Mesodermal cell (in vitro differentiated cells): ENCODE results near the gene ZNF23.

ENCODE experiments used
- H3K27ac ChIP-seq: 2 replicates; pipeline ENCODE4 v1.7.0; 2013; ENCODE audit warnings: mild to moderate bottlenecking, low read depth, low read length, moderate library complexity; ENCODE audit not compliant: severe bottlenecking
- H3K36me3 ChIP-seq: 2 replicates; pipeline ENCODE4 v1.7.1; 2013; ENCODE audit warnings: mild to moderate bottlenecking, low read length, moderate library complexity; ENCODE audit not compliant: control insufficient read depth, insufficient read depth
- H3K4me1 ChIP-seq: one replicate; pipeline ENCODE4 v1.7.1; 2013; ENCODE audit warnings: mild to moderate bottlenecking, low read length; ENCODE audit not compliant: insufficient read depth, control insufficient read depth, poor library complexity, severe bottlenecking
- H3K4me3 ChIP-seq: 2 replicates; pipeline ENCODE4 v1.7.0; 2013; ENCODE audit warnings: low read length, control low read depth, mild to moderate bottlenecking; ENCODE audit not compliant: insufficient read depth, poor library complexity, severe bottlenecking; ENCODE audit errors: extremely low read depth
- H3K9me3 ChIP-seq: 2 replicates; pipeline ENCODE4 v1.7.1; 2013; ENCODE audit warnings: mild to moderate bottlenecking, low read length, moderate library complexity; ENCODE audit not compliant: control insufficient read depth
- WGBS, 2 experiments: methylation state at CpG; one replicate each; pipeline ENCODE4 v1.1.5; 2013; ENCODE audit warnings: missing lambda C conversion rate in 2 of 2; ENCODE audit not compliant: insufficient coverage in 2 of 2; 5-methylcytosine and 5-hydroxymethylcytosine counted together

ZNF23 gene

GRCh38 chr16:71490361-71490760, 28.3 kb upstream of the ZNF23 start:
- H3K27ac ChIP-seq = no peak overlapping the region
- no peaks in the 10 kb centered on the region for H3K36me3 ChIP-seq
- no peak overlapping the region for H3K4me3 ChIP-seq
- H3K9me3 ChIP-seq = no peaks in the 10 kb centered on the region
- no peaks in the 10 kb centered on the region for H3K4me1 ChIP-seq

GRCh38 chr16:71489122-71489521, 27.1 kb upstream of the ZNF23 start, which contains the start of gene ZNF19:
ZNF19 (minus strand) TSS chr16:71489324; CDS start chr16:71482114, 7,210 bp downstream.
- no peaks in the 10 kb centered on the region for H3K4me1 ChIP-seq
- no peak within 1 kb of the TSS for H3K4me3 ChIP-seq
- H3K36me3 ChIP-seq = no peaks in the 10 kb centered on the region
- no peaks in the 10 kb centered on the region for H3K9me3 ChIP-seq
- WGBS, 2 experiments = 91 to 93% methylated on average over 15 to 19 of the region's 22 CpGs
- no peak within 1 kb of the TSS for H3K27ac ChIP-seq

- 2 to 3% methylated on average over 36 to 37 of the region's 44 CpGs for WGBS, 2 experiments
- Histone ChIP-seq H3K36me3 (no peaks in the 10 kb centered on the region), H3K9me3 (no peaks in the 10 kb centered on the region), H3K4me1 (no peaks in the 10 kb centered on the region), H3K27ac (peak overlapping the region; percentile 91), H3K4me3 (peak overlapping the region; percentile 76)
Observed at GRCh38 chr16:71484006-71484893, 22.2 kb upstream of the ZNF23 start.

- Histone ChIP-seq H3K9me3 (no peaks in the 10 kb centered on the region), H3K4me3 (no peak overlapping the region), H3K27ac (no peak overlapping the region), H3K4me1 (no peaks in the 10 kb centered on the region), H3K36me3 (peaks cover 12% of the 10 kb centered on the region)
- WGBS, 2 experiments = 68 to 84% methylated on average over 3 to 4 of the region's 5 CpGs
Observed at GRCh38 chr16:71482569-71482968, 20.5 kb upstream of the ZNF23 start.

GRCh38 chr16:71480956-71481355, 18.9 kb upstream of the ZNF23 start:
- Histone ChIP-seq H3K27ac (no peak overlapping the region), H3K9me3 (no peaks in the 10 kb centered on the region), H3K4me1 (no peaks in the 10 kb centered on the region), H3K36me3 (peaks cover 26% of the 10 kb centered on the region), H3K4me3 (no peak overlapping the region)
- WGBS, 2 experiments = 60 to 93% methylated on average over 1 to 2 of the region's 2 CpGs

GRCh38 chr16:71479420-71479819, 17.4 kb upstream of the ZNF23 start:
- no peak overlapping the region for H3K27ac ChIP-seq
- H3K4me3 ChIP-seq = no peak overlapping the region
- 47 to 67% methylated on average over 3 of the region's 3 CpGs for WGBS, 2 experiments
- peaks cover 35% of the 10 kb centered on the region for H3K36me3 ChIP-seq
- no peaks in the 10 kb centered on the region for H3K9me3 ChIP-seq
- peaks cover 4% of the 10 kb centered on the region for H3K4me1 ChIP-seq

GRCh38 chr16:71476457-71477124, 14.5 kb upstream of the ZNF23 start:
- 80 to 88% methylated on average over 1 to 4 of the region's 4 CpGs for WGBS, 2 experiments
- H3K36me3 ChIP-seq = peaks cover 35% of the 10 kb centered on the region
- no peak overlapping the region for H3K27ac ChIP-seq
- no peak overlapping the region for H3K4me3 ChIP-seq
- peaks cover 17% of the 10 kb centered on the region for H3K4me1 ChIP-seq
- H3K9me3 ChIP-seq = no peaks in the 10 kb centered on the region

- WGBS, 2 experiments = no CpG with 5 or more reads among the region's 3 CpGs
- H3K4me3 ChIP-seq = no peak overlapping the region
- no peaks in the 10 kb centered on the region for H3K9me3 ChIP-seq
- H3K36me3 ChIP-seq = peaks cover 35% of the 10 kb centered on the region
- H3K27ac ChIP-seq = peak overlapping the region; percentile 43
- peaks cover 17% of the 10 kb centered on the region for H3K4me1 ChIP-seq
Observed at GRCh38 chr16:71474864-71475263, 12.8 kb upstream of the ZNF23 start.

- no peak overlapping the region for H3K4me3 ChIP-seq
- peaks cover 17% of the 10 kb centered on the region for H3K4me1 ChIP-seq
- H3K36me3 ChIP-seq = peaks cover 35% of the 10 kb centered on the region
- H3K9me3 ChIP-seq = no peaks in the 10 kb centered on the region
- 93 to 100% methylated on average over 3 of the region's 5 CpGs for WGBS, 2 experiments
- H3K27ac ChIP-seq = no peak overlapping the region
Observed at GRCh38 chr16:71473891-71474290, 11.8 kb upstream of the ZNF23 start.

GRCh38 chr16:71472931-71473330, 10.9 kb upstream of the ZNF23 start:
- H3K4me1 ChIP-seq = peaks cover 17% of the 10 kb centered on the region
- H3K4me3 ChIP-seq = no peak overlapping the region
- H3K9me3 ChIP-seq = no peaks in the 10 kb centered on the region
- H3K27ac ChIP-seq = no peak overlapping the region
- WGBS, 2 experiments = 100% methylated on average over 1 of the region's 2 CpGs; no CpG with 5 or more reads in 1 of the 2 experiments
- H3K36me3 ChIP-seq = peaks cover 26% of the 10 kb centered on the region

GRCh38 chr16:71472051-71472450, 10.0 kb upstream of the ZNF23 start:
- Histone ChIP-seq H3K4me3 (no peak overlapping the region), H3K36me3 (peaks cover 19% of the 10 kb centered on the region), H3K9me3 (no peaks in the 10 kb centered on the region), H3K4me1 (peaks cover 17% of the 10 kb centered on the region), H3K27ac (no peak overlapping the region)
- 83 to 100% methylated on average over 1 of the region's 2 CpGs for WGBS, 2 experiments
